PC-9 (cell line): ENCODE measurements around the gene VOPP1.

ENCODE experiments used
- EZH2 ChIP-seq: fragments of 200-600 bp; sonication (generic); IDR thresholded peaks from 2 replicates; pipeline ENCODE4 v1.8.0; 2017; ENCODE audit warnings: antibody characterized with exemption, low read depth
- TF ChIP-seq, protein P1 (sequence below): fragments of 200-600 bp; sonication (generic); conservative IDR thresholded peaks from 2 replicates; pipeline ENCODE4 v1.6.1; 2017; ENCODE audit warnings: mixed run types, antibody characterized with exemption, mild to moderate bottlenecking, moderate library complexity

DNA sequence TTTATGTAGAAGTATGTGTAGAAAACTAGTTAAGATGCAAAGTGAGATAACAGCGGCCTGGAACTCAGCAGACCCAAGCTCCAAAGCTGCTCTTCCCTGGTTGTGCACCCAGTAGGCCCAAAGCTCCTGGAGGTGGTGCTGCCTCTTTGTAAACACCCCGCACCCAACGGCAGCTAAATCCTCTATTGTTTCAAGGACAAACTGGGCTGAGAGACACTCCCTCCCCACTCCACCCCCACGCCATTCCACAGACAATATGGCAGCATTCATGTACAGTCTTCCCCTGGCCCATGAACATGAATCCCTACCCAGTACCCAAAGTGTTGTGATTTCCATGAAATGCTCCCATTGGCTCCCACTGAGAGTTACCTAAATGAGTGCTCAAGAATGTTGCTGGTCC is 73.5 kb downstream of the VOPP1 start:
- TF ChIP-seq, protein P1, sequence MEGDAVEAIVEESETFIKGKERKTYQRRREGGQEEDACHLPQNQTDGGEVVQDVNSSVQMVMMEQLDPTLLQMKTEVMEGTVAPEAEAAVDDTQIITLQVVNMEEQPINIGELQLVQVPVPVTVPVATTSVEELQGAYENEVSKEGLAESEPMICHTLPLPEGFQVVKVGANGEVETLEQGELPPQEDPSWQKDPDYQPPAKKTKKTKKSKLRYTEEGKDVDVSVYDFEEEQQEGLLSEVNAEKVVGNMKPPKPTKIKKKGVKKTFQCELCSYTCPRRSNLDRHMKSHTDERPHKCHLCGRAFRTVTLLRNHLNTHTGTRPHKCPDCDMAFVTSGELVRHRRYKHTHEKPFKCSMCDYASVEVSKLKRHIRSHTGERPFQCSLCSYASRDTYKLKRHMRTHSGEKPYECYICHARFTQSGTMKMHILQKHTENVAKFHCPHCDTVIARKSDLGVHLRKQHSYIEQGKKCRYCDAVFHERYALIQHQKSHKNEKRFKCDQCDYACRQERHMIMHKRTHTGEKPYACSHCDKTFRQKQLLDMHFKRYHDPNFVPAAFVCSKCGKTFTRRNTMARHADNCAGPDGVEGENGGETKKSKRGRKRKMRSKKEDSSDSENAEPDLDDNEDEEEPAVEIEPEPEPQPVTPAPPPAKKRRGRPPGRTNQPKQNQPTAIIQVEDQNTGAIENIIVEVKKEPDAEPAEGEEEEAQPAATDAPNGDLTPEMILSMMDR, result no peak
- no peak for TF ChIP-seq EZH2
